HepG2 (cell line): ENCODE results near the gene NSMCE1. TPM values are rescaled to one million over a fixed set of nuclear protein-coding genes. Genes with fewer than 3 reads are reported as not detected.
A peak's percentile ranks its signal among the peaks of the same experiment; 100 is the strongest.

Source experiments
- ATAC-seq: fragments of 200-7000 bp; cut with Tn5 transposase; 3 replicates; pipeline ENCODE4 v1.9.1; 2020; ENCODE audit warnings: mild to moderate bottlenecking, moderate library complexity
- BruUV-seq: library from RNA; stranded (reverse); fragments of 400-500 nt; replicated peaks from 2 replicates; lab custom pipeline; 2021; lab: Mats Ljungman, UMichigan
- CTCF ChIA-PET: fragments of 300-600 bp; formaldehyde crosslinking; extraction: SDS; loops from one replicate; lab custom pipeline; 2021; ENCODE audit warnings: low total read pairs, inconsistent platforms, low intra/inter-chr PET ratio; lab: Yijun Ruan, JAX
- POLR2A ChIA-PET: fragments of 350-600 bp; sonication (Branson Sonifier 250); formaldehyde crosslinking; loops from one replicate; lab custom pipeline; 2020; ENCODE audit warnings: antibody characterized with exemption, inconsistent platforms; lab: Yijun Ruan, JAX
- DNase-seq: peaks from one replicate; pipeline ENCODE4 v3.0.0-alpha.2; 2015; ENCODE audit warnings: low spot score
- FAIRE-seq: peaks from 3 replicates; lab custom pipeline; 2011; peaks lifted over from hg19 to GRCh38; lab: Jason Lieb, UNC
- H2AFZ ChIP-seq: one replicate; pipeline ENCODE4 v1.6.1; 2011; ENCODE audit warnings: low read length, inconsistent platforms
- H3K27ac ChIP-seq: fragments of 300-600 bp; 3 replicates; pipeline ENCODE4 v1.8.0; 2011; ENCODE audit warnings: mixed run types, mild to moderate bottlenecking, mixed read lengths, low read length, inconsistent platforms; ENCODE audit not compliant: insufficient read depth; ENCODE audit errors: extremely low read length
- H3K27me3 ChIP-seq, 2 experiments: fragments of 200-600 bp in 1 of 2; 2 replicates in 1 of 2; 3 replicates in 1 of 2; pipeline versions ENCODE4 v1.6.0 to v1.8.0; 2011; ENCODE audit warnings: low read length in 2 of 2, mild to moderate bottlenecking in 2 of 2, moderate library complexity in 2 of 2, inconsistent platforms in 1 of 2; ENCODE audit not compliant: insufficient read depth in 2 of 2, control insufficient read depth in 1 of 2
- H3K36me3 ChIP-seq, 2 experiments: fragments of 200-600 bp in 1 of 2; replicated peaks in 1 of 2; 2 replicates in 1 of 2; 3 replicates in 1 of 2; pipeline versions ENCODE4 v1.5.1 to v1.8.0; 2011; ENCODE audit warnings: low read length in 2 of 2, inconsistent platforms in 1 of 2; ENCODE audit not compliant: insufficient read depth in 2 of 2, control insufficient read depth in 1 of 2
- H3K4me1 ChIP-seq: 2 replicates; pipeline ENCODE4 v1.5.1; 2012; ENCODE audit warnings: low read length, inconsistent platforms; ENCODE audit not compliant: insufficient read depth
- H3K4me2 ChIP-seq: 2 replicates; pipeline ENCODE4 v1.6.0; 2011; ENCODE audit warnings: low read depth, low read length, inconsistent platforms
- H3K4me3 ChIP-seq, 3 experiments: fragments of 200-600 bp in 1 of 3; sonication (generic), shearing (Covaris generic) in 1 of 3; replicated peaks in 1 of 3; 2 replicates each; pipeline ENCODE4 v1.5.1; 2011 to 2016; ENCODE audit warnings: low read length in 3 of 3, inconsistent platforms in 2 of 3, low read depth in 2 of 3, mild to moderate bottlenecking in 2 of 3, control low read depth in 1 of 3, mixed read lengths in 1 of 3; ENCODE audit not compliant: insufficient read depth in 1 of 3
- H3K79me2 ChIP-seq: one replicate; pipeline ENCODE4 v1.6.1; 2011; ENCODE audit warnings: low read length, inconsistent platforms; ENCODE audit not compliant: insufficient read depth
- H3K9ac ChIP-seq: 2 replicates; pipeline ENCODE4 v1.6.0; 2011; ENCODE audit warnings: mild to moderate bottlenecking, low read depth, low read length, inconsistent platforms; ENCODE audit not compliant: insufficient read depth
- H3K9me3 ChIP-seq: 2 replicates; pipeline ENCODE4 v1.5.1; 2012; ENCODE audit warnings: mild to moderate bottlenecking, low read length
- H4K20me1 ChIP-seq: 2 replicates; pipeline ENCODE4 v1.6.0; 2011; ENCODE audit warnings: inconsistent platforms, mild to moderate bottlenecking, low read length, moderate library complexity; ENCODE audit not compliant: insufficient read depth
- CAMTA2 ChIP-seq: sonication (generic); formaldehyde crosslinking; IDR thresholded peaks from 2 replicates; pipeline ENCODE4 v1.4.0; 2020; ENCODE audit warnings: mild to moderate bottlenecking, missing genetic modification reagents, borderline replicate concordance
- FOSL2 ChIP-seq: sonication (generic); formaldehyde crosslinking; IDR thresholded peaks from 2 replicates; pipeline ENCODE4 v1.4.0; 2020; ENCODE audit warnings: missing genetic modification reagents
- HNF4A ChIP-seq: sonication (generic); formaldehyde crosslinking; IDR thresholded peaks from 2 replicates; pipeline ENCODE4 v1.4.0; 2020; ENCODE audit warnings: missing genetic modification reagents
- MYC ChIP-seq: sonication (generic); formaldehyde crosslinking; IDR thresholded peaks from 2 replicates; pipeline ENCODE4 v1.9.0; 2021; ENCODE audit warnings: missing genetic modification reagents, borderline replicate concordance
- NRL ChIP-seq: sonication (generic); formaldehyde crosslinking; IDR thresholded peaks from 2 replicates; pipeline ENCODE4 v1.5.0; 2020; ENCODE audit warnings: missing genetic modification reagents, mild to moderate bottlenecking, moderate library complexity, borderline replicate concordance
- SMC3 ChIP-seq: IDR thresholded peaks from 2 replicates; pipeline ENCODE4 v1.6.1; 2011; ENCODE audit warnings: low read length, improper control_type of control experiment
- WGBS: methylation state at CpG from one replicate; pipeline ENCODE4 v1.1.6; 2017; ENCODE audit warnings: low lambda C conversion rate; 5-methylcytosine and 5-hydroxymethylcytosine counted together
- in situ Hi-C: cut with HindIII; loops from 2 replicates; pipeline ENCODE4 v1.10.0; 2017; ENCODE audit warnings: low pct_unique_long_range_greater_than_20kb; ENCODE audit not compliant: extremely low pct_ligation_motif_present
- intact Hi-C: fragments of 100-400 bp; cut with micrococcal nuclease; formaldehyde crosslinking; loops from one replicate; pipeline ENCODE4 v1.10.0; 2022; ENCODE audit not compliant: unreplicated experiment
- polyA plus RNA-seq, 8 experiments: library from polyadenylated mRNA; depleted of rRNA in 3 of 8; stranded (reverse) in 7 of 8; unstranded in 1 of 8; fragments of >200 nt; fragmentation: Illumina TruSeq in 4 of 8; extraction: Trizol in 4 of 8; gene quantifications; 2 replicates each; pipeline versions ENCODE4 v1.2.1 to v1.2.3, GENCODE V29; 2011 to 2016; ENCODE audit warnings: low read depth in 4 of 8, missing spikeins in 1 of 8, mixed read lengths in 1 of 8; ENCODE audit not compliant: insufficient read depth in 1 of 8
- total RNA-seq, 5 experiments: library from RNA; depleted of rRNA; stranded (reverse); fragments of >200 nt; fragmentation: Illumina TruSeq; extraction: Trizol; gene quantifications; 2 replicates each; pipeline ENCODE4 v1.2.3, GENCODE V29; 2016; ENCODE audit warnings: low read depth in 1 of 5
- TF ChIP-seq, protein P1 (sequence below): sonication (generic); formaldehyde crosslinking; IDR thresholded peaks from 2 replicates; pipeline ENCODE4 v1.4.0; 2020; ENCODE audit warnings: low read depth, mild to moderate bottlenecking, missing genetic modification reagents
- TF ChIP-seq, protein P2 (sequence below): IDR thresholded peaks from 2 replicates; pipeline ENCODE4 v1.6.1; 2016
- TF ChIP-seq, protein P3 (sequence below): IDR thresholded peaks from 2 replicates; pipeline ENCODE4 v1.6.1; 2016; ENCODE audit warnings: low read depth, borderline replicate concordance
- TF ChIP-seq, protein P4 (sequence below): IDR thresholded peaks from 2 replicates; pipeline ENCODE4 v1.6.1; 2012; ENCODE audit warnings: low read depth, low read length, improper control_type of control experiment
- TF ChIP-seq, protein P5 (sequence below): IDR thresholded peaks from 2 replicates; pipeline ENCODE4 v1.4.0; 2020; ENCODE audit warnings: mild to moderate bottlenecking, missing genetic modification reagents
- TF ChIP-seq, protein P6 (sequence below): sonication (generic); formaldehyde crosslinking; IDR thresholded peaks from 2 replicates; pipeline ENCODE4 v1.4.0; 2020; ENCODE audit warnings: missing genetic modification reagents

The NSMCE1 gene
- total and polyA plus RNA-seq, 2 of the 13 experiments (the other 11 are each of a cell fraction or from before 2014, with no cell fraction given) = 42.7 to 52.9 TPM

DNA sequence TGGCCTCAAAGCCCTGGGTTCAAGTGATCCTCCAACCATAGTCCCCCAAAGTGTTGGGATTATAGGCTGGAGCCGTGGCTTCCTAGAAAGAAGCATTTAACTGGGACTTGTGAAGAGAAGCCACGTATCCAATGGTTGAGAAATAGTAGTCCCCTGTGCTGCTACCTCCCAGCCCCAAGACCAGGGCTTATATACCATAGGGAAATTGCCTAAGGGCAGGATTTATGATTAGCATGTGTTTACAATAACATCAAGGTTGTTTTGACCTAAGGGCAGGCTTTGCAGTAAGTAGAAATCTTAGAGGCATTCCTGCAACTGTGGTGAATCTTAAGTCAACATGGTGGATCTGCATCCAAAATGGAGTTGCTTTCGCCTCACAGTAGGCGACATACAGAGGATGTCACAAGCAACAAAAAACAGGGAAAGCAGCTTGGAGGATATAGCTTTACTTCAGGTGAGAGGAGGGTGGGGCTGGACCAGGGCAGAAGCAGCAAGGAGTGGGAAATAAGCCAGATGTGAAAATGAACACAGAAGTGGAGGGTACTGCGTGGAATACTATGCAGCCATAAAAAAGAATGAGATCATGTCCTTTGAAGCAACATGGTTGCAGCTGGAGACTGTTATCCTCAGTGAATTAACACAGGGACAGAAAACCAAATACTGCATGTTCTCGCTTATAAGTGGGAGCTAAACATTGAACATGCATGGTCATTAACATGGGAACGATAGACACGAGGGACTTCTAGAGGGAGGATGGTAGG, 18.7 kb upstream of the NSMCE1 start (continued):
- TF ChIP-seq, protein P1, sequence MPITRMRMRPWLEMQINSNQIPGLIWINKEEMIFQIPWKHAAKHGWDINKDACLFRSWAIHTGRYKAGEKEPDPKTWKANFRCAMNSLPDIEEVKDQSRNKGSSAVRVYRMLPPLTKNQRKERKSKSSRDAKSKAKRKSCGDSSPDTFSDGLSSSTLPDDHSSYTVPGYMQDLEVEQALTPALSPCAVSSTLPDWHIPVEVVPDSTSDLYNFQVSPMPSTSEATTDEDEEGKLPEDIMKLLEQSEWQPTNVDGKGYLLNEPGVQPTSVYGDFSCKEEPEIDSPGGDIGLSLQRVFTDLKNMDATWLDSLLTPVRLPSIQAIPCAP = no peak
- TF ChIP-seq, protein P2, sequence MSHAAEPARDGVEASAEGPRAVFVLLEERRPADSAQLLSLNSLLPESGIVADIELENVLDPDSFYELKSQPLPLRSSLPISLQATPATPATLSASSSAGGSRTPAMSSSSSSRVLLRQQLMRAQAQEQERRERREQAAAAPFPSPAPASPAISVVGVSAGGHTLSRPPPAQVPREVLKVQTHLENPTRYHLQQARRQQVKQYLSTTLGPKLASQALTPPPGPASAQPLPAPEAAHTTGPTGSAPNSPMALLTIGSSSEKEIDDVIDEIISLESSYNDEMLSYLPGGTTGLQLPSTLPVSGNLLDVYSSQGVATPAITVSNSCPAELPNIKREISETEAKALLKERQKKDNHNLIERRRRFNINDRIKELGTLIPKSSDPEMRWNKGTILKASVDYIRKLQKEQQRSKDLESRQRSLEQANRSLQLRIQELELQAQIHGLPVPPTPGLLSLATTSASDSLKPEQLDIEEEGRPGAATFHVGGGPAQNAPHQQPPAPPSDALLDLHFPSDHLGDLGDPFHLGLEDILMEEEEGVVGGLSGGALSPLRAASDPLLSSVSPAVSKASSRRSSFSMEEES (CRISPR knock-in tag) = no peak
- TF ChIP-seq NRL (CRISPR knock-in tag) (no peak), MYC (CRISPR knock-in tag) (no peak)

DNA sequence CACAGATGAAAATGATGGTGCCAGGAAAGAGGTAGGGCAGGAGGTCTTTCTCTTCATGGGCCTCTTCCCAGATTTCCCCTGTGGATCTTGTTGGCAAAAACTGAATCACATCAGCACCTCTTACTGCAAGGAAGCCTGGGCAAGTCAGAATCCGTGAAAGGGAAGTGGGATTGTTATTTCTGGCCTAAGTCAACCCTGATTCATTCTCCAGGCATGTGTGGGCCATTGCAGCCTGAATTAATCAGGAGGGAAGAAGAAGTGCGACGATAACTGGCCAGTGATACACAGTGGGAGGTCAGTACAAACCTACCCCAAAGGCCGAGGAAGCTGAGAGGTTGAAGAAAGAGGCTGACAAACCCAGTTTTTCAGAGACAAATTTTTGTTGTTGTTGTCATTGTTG, 17.9 kb upstream of the NSMCE1 start:
- Histone ChIP-seq H3K27ac (no peak overlapping the region), H4K20me1 (no peaks in the 10 kb centered on the region), H2AFZ (no peak overlapping the region), H3K4me2 (peak overlapping the region; percentile 21; the same call in 1 of the 2 replicates), H3K9ac (no peak overlapping the region), H3K36me3 (no peaks in the 10 kb centered on the region), H3K27me3 (no peaks in the 10 kb centered on the region; a peak in 1 of 5 replicates), H3K4me3 (no peak overlapping the region), H3K79me2 (no peaks in the 10 kb centered on the region), H3K9me3 (no peaks in the 10 kb centered on the region), H3K4me1 (peaks cover 45% of the 10 kb centered on the region)
- POLR2A ChIA-PET = interaction anchor here (0.7 to 3.8 kb wide), 4 partner anchors 12 to 30 kb away, joined by 3 to 17 read pairs (median 7); partner anchors contain the start of gene NSMCE1
- intact Hi-C loops = no loop called here
- in situ Hi-C loops = no loop called here
- peak; percentile 64 for DNase-seq
- BruUV-seq = no TSS peak
- WGBS = 10% methylated on average over 4 of the region's 4 CpGs
- peak; percentile 33; the same call in 2 of the 3 replicates for ATAC-seq
- no peak for FAIRE-seq
- CTCF ChIA-PET = no interaction called here
- TF ChIP-seq, protein P3, sequence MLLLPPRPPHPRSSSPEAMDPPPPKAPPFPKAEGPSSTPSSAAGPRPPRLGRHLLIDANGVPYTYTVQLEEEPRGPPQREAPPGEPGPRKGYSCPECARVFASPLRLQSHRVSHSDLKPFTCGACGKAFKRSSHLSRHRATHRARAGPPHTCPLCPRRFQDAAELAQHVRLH (CRISPR knock-in tag) = no peak
- TF ChIP-seq, protein P4, sequence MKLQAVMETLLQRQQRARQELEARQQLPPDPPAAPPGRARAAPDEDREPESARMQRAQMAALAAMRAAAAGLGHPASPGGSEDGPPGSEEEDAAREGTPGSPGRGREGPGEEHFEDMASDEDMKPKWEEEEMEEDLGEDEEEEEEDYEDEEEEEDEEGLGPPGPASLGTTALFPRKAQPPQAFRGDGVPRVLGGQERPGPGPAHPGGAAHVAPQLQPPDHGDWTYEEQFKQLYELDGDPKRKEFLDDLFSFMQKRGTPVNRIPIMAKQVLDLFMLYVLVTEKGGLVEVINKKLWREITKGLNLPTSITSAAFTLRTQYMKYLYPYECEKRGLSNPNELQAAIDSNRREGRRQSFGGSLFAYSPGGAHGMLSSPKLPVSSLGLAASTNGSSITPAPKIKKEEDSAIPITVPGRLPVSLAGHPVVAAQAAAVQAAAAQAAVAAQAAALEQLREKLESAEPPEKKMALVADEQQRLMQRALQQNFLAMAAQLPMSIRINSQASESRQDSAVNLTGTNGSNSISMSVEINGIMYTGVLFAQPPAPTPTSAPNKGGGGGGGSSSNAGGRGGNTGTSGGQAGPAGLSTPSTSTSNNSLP = peak; percentile 52; the same call in 1 of the 2 replicates
- TF ChIP-seq, protein P5, sequence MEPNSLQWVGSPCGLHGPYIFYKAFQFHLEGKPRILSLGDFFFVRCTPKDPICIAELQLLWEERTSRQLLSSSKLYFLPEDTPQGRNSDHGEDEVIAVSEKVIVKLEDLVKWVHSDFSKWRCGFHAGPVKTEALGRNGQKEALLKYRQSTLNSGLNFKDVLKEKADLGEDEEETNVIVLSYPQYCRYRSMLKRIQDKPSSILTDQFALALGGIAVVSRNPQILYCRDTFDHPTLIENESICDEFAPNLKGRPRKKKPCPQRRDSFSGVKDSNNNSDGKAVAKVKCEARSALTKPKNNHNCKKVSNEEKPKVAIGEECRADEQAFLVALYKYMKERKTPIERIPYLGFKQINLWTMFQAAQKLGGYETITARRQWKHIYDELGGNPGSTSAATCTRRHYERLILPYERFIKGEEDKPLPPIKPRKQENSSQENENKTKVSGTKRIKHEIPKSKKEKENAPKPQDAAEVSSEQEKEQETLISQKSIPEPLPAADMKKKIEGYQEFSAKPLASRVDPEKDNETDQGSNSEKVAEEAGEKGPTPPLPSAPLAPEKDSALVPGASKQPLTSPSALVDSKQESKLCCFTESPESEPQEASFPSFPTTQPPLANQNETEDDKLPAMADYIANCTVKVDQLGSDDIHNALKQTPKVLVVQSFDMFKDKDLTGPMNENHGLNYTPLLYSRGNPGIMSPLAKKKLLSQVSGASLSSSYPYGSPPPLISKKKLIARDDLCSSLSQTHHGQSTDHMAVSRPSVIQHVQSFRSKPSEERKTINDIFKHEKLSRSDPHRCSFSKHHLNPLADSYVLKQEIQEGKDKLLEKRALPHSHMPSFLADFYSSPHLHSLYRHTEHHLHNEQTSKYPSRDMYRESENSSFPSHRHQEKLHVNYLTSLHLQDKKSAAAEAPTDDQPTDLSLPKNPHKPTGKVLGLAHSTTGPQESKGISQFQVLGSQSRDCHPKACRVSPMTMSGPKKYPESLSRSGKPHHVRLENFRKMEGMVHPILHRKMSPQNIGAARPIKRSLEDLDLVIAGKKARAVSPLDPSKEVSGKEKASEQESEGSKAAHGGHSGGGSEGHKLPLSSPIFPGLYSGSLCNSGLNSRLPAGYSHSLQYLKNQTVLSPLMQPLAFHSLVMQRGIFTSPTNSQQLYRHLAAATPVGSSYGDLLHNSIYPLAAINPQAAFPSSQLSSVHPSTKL = peak; percentile 50
- peak; percentile 11; the same call in 1 of the 2 replicates for TF ChIP-seq SMC3
- TF ChIP-seq FOSL2 (CRISPR knock-in tag) = peak; percentile 87
- TF ChIP-seq, protein P6, sequence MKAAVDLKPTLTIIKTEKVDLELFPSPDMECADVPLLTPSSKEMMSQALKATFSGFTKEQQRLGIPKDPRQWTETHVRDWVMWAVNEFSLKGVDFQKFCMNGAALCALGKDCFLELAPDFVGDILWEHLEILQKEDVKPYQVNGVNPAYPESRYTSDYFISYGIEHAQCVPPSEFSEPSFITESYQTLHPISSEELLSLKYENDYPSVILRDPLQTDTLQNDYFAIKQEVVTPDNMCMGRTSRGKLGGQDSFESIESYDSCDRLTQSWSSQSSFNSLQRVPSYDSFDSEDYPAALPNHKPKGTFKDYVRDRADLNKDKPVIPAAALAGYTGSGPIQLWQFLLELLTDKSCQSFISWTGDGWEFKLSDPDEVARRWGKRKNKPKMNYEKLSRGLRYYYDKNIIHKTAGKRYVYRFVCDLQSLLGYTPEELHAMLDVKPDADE (CRISPR knock-in tag) = no peak
- TF ChIP-seq CAMTA2 (CRISPR knock-in tag) = no peak
- no peak for TF ChIP-seq HNF4A (CRISPR knock-in tag)
